Activated CD4-positive, alpha-beta T cell treated with anti-CD3 and anti-CD28 coated beads, Interleukin-10, Interleukin-2, amounts not matched to agents 100 ng/mL and 50 ng/mL, durations not matched to agents 16 hours and 8 hours (primary cell): Measurements from ENCODE around the gene GOLPH3.
"Not testable (repeated sequence)": the region's sequence is repeated elsewhere in the genome, so short reads cannot be mapped to it uniquely, and the experiment has no call there.

Source experiments
- DNase-seq: peaks from one replicate; pipeline ENCODE4 v3.0.0-alpha.2; 2020

The GOLPH3 gene

DNA sequence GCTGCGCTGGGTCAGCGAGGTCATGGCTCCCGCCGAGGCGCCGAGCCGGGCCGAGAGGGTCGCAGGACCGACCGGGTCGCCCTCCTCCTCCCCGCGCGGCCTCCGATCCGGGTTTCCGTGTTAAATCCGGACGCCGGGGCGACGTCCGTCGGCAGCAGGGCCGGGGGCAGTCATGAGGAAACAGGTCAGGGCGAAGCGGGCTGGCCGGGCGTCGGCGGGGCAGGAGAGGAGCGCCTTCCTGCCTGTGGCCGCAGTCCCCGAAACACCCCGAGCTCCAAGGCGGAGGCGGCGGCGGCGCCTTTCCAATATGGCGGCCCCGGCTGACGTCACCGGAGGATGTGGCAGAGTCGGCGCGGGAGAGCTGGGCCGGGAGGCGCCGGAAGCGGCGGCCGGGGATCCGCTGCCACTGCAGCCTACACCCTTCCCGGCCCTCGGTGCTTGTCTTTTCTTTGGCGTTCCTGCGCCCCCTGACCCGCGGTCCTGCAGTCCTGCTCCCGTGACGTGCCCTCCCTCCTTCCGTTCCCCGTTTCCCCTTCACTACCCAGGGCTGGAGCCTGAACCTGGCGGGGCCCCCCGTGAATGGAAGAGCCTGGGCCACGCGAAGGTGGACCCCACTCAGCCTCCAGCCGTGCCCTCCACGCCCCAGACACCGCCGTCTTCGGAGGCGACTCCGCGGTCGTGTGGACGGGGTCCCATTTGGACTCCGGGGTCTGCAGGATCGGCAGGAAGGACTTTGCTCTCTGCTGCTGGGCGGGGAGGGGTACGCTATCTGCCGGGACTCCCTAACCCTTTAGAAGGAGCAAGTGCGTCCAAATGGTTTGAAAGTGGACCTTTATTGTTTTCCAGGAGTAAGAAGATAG, at the start of gene GOLPH3:
Gene GOLPH3, minus strand, starts transcription at position 309 of the 860 bp plus-strand sequence. Its CDS starts 285 bp downstream, at position 24.
- peak; percentile 96 for DNase-seq

DNA sequence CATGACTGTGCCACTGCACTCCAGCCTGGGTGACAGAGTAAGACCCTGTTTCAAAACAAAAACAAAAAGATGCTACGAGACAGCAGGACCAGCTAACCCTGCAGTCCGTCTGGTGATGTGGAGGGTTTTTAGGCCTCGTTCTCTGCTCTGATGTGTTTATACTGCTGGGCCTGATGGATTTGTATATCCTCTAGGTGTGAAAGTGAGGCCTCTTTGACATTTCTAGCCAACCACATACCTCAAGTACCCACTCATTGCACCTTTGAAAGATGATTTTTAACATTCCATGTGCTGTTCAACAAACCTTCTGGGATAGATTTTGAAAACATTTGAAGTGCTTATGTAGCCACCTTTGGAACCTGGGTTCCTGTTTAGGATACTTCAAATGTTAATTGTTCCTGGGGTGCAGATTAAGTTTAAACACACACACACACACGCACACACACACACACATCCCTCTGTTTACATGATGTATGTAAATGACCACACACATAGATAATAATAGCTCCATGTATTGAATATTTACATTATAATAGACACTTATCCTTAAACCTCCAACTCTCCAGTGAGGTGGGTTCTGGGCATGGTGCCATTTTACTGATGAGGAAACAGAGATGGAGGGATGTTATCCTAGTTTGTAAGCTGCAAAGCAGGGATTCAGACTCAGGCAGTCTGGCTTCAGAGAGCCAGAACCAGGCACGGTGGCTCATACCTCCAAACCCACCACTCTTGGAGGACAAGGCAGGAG, 48.8 kb upstream of the GOLPH3 start:
- DNase-seq, result no peak

DNA sequence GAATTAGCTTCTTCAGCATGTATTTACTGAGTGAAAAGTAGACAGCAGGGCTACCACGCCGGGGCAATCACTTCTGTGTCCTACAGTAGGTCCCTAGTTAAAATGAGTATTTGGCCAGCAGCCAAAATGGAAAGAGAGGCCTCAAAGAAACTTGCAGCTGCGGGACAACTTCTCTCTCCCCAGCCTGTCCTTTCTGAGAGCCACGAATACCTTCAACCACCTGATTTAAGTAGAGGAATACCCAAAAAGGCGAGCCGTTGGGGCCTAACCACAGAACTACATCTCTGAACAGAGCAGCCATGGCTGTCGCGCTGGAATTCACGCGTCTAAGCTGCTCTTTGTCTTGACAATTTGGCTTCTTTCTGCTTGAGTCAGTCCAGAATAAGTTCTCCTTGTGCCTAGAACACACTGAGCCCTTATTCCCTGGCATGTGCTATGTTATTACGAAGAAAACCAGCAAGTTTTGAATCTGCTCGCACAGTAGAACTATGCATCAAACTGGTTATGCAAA, 43.8 kb upstream of the GOLPH3 start:
- DNase-seq, result no peak

DNA sequence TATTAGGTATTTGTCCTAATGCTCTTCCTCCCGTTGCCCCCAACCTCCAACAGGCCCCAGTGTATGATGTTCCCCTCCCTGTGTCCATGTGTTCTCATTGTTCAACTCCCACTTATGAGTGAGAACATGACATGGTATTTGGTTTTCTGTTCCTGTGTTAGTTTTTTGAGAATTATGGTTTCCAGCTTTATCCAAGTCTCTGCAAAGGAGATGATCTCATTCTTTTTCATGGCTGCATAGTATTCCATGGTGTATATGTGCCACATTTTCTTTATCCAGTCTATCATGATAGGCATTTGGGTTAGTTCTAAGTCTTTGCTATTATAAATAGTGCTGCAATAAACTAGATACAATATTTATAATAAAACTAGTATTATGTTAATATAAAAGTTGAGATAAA, 40.2 kb upstream of the GOLPH3 start:
- DNase-seq, result not testable (repeated sequence)

DNA sequence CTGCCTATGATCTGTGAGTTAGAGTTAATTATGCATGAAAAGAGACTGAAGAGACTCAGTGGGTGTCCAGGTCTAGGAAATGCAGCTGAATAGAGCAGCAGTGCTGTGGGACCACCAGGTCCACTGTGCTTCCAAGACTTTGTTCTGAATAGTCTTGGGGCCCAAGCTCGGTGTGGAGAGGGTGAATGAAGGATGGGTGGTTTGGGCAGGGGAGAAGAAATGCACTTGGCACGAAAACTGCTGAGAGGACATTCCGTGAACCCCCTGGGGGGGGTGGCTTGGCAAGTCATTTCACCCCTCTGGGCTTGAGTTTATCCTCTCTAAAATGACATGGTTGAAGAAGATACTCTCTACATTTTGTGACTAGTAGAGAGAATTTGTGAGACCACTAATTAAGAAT, 36.0 kb upstream of the GOLPH3 start:
- no peak for DNase-seq

DNA sequence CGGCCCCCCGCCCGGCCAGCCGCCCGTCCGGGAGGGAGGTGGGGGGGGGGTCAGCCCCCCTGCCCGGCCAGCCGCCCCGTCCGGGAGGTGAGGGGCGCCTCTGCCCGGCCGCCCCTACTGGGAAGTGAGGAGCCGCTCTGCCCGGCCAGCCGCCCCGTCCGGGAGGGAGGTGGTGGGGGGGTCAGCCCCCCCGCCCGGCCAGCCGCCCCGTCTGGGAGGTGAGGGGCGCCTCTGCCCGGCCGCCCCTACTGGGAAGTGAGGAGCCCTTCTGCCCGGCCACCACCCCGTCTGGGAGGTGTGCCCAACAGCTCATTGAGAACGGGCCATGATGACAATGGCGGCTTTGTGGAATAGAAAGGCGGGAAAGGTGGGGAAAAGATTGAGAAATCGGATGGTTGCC, 34.7 kb upstream of the GOLPH3 start:
- DNase-seq, result not testable (repeated sequence)

DNA sequence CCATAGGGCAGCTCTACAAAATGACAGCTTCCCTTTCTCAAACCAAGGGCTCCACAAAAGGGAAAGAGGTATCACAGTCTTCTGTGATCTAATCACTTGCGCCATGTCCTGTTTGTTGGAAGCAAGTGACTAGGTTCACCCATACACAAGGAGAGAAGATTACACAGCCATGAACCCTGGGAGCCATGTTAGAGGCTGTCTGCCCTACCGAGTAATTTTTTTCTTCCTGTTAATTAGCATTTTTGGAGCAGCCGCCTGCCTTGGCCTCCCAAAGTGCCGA, 33.2 kb upstream of the GOLPH3 start:
- no peak for DNase-seq

DNA sequence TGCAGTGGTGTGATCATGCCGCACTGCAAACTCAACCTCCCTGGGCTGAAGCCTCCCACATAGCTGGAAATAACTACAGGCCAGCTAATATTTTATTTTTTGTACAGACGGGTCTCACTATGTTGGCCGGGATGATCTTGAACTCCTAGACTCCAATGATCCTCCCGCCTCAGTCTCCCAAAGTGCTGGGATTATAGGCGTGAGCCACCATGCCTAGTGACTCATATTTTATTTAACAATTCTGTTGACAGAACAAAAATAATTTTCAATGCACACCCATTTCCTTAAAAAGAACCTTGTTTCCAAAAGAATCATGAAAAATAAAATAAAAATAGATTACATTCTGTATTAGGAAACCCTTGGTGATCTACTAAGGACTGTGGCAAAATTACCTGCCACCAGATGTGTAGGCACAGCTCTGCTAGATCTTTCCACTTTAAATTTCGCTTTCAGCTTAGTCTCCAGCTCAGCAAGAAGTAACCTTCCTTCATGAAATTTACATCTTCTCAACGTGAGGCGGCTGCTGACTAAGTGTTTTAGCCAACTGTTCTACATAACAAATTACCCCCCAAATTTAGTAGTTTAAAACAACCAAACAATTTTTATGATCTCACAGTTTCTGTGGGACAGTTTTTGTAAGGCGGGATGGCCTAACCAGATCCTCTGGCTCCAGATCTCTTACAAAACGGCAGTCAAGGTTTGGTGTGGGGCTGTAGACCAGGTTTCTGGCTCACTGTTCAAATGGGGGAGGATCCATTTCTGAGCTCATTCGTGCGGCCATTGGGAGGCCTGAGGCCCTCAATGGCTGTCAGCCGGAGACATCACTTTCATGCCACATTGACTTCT, 32.6 kb upstream of the GOLPH3 start:
- DNase-seq, result no peak

DNA sequence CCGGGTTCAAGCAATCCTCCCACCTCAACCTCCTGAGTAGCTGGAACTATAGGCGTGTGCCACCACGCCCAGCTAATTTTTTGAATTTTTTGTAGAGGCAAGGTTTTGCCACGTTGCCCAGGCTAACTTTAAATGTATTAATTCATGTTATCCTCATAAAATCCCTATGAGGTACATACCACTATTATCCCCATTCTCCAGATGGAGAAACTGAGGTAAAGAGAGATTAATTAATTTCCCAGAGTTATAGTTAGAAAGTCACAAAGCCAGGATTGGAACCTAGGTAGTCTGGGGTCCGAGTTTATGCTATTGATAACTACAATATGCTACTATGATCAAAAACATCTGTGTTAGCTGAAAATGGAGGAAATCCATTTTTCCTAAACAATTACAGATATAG, 31.9 kb upstream of the GOLPH3 start:
- no peak for DNase-seq

DNA sequence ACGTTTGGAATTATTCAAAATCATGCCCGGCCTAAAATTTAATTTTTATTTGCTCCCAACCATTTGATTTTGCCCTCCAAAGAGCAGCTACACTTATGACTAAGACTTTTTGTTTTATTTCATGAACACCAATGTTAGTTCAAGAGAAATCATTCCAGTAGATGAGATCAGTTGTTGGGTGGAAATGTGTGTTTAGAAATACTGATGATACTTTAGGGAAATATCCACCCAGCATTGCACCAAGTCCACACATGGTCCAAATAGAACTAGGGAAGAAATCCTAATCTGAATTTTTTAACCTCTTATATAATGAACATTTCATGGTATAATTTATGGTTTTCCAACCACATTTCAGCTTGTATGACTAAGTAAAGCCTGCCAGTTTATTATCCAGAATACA, 28.3 kb upstream of the GOLPH3 start:
- DNase-seq, result no peak

DNA sequence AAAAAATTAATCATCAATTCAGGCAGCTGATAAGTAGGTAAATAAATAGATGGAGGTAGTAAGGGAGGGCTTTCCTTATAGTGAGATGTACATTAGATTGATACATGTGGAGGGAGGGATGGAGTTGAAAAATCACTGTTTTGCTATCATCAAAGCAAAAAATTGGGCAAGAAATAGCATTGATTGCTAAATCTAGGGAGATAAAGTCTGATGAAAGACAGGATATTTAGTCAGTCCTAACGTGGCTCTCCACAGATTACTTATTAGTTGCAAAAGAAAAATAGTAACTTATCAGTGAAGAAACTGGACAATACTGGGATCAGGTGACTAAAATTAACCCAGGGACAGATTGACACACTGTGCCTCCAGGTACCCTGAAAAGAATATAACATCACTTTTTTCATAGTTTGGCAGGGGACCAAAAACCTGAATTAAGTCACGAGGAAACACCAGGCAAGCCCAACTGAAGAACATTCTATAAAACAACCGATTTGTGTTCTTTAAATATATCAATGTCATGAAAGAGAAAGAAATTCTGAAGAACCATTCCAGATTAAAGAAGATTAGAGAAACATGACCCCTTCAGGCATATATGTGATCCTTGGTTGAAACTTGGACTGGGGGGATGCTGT, 27.1 kb upstream of the GOLPH3 start:
- no peak for DNase-seq

DNA sequence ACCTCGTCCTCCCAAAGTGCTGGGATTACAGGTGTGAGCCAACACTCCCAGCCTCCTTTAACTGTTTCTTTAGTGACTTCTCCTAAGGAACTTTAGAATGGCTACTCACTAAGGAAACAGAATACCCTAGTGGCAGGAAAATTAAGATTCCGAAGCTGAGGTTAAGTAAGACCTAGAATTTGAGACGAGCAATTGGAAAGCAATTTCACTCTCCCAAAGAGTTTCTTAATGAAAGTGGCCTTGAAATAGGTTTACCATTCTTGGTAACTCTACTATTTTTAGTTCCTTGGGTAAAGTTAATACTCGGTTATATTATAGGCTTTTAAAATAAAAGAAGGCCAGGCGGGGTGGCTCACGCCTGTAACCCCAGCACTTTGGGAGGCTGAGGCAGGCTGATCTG, 22.9 kb upstream of the GOLPH3 start:
- DNase-seq, result no peak

DNA sequence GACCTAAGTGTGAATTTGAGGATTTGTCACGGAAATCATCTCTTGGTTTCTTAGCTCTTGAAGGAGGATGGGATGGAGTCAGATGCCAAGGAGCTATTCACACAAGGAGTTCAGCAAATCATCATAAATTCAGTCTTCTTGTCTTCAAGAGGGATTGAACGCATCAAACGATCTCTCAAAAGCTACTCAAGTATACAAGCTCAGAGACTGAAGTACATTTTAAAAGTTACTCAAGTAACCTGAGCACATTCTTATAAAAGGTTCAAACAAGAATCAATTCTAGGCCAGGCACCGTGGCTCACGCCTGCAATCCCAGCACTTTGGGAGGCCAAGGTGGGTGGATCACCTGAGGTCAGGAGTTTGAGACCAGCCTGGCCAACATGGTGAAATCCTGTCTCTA, 21.1 kb upstream of the GOLPH3 start:
- DNase-seq, result no peak

DNA sequence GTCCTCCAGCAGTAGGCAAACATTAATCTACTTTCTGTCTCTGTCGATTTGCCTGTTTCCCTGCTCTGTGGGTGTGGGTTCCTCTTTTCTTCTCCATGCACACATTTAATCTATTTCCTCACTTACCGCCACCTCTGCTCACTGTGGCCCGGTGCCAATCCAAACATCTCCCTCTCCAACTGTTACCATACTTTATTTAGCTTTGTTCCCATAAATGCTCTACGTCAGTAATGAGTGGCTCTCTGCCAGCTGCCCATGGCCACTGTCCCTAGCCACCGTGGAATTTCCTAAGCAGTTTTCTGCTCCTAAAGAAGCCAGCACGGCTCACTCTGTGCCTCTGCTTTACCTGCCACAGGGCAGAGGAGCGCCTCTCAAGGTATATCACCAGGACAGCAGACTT, 19.5 kb upstream of the GOLPH3 start:
- no peak for DNase-seq

DNA sequence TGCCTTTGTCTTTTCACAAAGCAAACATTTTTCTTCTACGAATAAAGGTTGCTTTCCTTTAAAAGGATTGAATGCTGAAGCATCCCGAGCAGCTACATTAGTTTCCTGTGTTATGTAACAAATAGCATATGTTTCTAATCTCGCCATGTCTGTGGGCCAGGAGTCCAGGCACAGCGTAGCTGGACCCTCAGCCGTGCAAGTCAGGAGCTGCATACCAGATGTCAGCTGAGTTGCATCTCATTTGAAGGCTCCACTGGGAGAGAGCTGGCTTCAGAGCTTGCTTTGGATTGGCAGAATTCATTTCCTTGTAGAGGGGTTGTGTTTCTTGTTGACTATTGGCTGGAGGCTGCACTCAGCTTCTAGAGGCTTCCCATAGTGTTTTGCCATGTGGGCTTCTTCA, 16.0 kb upstream of the GOLPH3 start:
- no peak for DNase-seq

DNA sequence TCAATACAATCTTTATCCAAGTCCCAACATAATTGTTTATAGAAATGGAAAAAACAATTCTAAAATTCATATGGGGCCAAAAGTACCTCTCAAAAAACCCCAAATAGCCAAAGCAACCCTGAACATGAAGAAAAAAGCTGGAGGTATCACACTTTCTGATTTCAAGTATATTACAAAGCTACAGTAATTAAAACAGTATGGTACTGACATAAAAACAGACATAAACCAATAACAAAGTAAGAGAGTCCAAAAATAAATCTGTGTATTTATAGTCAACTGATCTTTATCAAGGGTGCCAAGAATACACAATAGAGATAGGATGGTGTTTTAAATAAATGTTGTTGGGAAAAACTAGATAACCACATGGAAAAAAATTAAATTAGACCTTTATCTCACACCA, 13.6 kb upstream of the GOLPH3 start:
- no peak for DNase-seq

DNA sequence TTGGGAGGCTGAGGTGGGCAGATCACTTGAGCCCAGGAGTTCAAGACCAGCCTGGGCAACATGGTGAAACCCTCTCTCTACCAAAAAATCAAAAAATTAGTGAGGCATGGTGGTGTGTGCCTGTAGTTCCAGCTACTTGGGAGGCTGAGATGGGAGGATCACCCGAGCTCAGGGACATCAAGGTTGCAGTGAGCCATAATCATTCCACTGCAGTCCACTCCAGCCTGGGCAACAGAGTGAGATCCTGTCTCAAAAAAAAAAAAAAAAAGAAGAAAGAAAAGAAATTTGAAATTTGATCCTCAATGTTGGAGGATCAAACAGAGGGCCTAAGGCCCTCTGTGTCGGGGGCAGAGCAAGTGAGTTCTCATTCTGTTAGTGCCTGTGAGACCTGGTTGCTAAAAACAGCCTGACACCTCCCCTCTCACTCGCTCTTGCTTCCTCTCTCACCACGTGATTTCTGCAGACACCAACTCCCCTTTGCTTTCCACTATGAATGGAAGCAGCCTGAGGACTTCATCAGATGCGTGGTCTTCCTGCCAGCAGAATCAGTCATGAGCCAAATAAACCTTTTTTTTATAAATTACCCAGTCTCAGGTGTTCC, 8.4 kb upstream of the GOLPH3 start:
- peak; percentile 26 for DNase-seq

DNA sequence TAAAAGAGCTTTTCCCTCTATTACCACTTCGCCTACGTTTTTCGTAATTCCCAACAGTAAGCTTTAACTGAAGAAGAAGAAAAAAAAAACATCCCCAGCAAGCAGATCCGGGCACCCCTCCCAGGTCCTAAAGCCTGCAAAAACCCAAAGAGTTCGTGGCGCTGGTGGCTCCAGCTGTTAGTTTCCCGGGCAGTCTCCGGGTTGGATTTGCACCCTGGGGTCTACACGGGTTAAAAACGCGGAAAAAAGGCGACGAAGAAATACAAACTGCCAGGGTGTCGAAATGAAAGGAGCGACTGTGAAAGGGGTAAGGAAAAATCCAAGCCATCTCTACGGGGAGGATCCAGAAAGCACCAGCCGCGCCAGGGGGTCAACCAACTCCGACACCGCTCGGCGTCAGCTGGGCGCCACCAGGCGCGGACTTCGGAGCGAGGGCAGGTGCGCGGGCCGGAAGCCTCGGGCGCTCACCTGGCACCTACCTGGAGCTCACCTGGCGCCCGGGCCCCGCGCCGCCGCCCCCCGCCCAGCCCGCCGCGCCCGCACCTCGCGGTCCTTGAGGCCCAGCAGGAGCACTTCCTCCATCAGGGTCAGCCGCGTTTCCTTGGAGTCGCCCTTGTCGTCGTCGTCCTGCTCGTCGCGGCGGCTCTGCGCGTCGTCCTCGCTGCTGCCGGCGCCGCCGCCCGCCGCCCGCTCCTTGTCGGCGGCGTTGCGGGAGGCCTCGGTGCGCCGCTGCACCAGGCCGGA, 680 bp downstream of the GOLPH3 start:
- peak; percentile 41 for DNase-seq

DNA sequence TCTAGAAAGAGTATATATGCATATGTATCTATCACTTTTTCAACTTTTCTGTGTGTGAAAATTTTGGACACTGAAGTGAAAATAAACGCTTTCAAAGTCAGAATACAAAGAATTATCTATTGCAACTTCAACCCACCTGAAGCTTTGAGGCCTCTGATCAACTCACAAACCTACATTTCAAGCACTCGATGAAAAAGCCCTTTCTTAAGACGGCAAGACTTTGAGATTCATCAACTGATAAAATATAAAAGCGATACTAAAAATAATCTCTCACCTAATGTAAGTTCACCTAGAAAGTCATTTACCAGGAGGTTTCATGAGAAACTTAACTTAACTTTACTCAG, 1.2 kb downstream of the GOLPH3 start:
- DNase-seq, result no peak

DNA sequence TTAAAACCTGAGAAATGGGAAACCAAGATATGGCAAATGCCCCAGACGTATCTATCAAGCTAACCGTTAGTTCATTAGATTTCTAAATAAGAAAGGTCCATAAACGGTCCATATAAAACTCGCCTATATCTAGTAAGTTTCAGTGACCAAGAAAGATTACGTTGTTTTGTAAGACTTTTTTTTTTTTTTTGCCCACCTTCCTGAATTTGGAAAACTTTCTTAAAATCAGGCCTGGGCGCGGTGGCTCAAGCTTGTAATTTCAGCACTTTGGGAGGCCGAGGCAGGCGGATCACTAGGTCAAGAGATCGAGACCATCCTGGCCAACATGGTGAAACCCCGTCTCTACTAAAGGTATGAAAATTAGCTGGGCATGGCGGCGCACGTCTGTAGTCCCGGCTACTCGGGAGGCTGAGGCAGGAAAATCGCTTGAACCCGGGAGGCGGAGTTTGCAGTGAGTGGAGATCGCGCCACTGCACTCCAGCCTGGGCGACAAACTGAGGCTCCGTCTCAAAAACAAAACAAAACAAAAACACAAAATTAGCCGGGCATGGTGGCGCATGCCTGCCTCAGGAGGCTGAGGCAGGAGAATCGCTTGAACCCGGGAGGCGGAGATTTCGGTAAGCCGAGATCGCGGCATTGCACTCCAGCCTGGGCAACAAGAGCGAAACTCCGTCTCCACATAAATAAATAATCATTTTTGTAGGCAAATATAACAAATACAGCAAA, 1.8 kb downstream of the GOLPH3 start:
- DNase-seq, result peak; percentile 62
